WTC11 (cell line): ENCODE results near the gene ZNF672.
"Not testable (repeated sequence)": the region's sequence is repeated elsewhere in the genome, so short reads cannot be mapped to it uniquely, and the experiment has no call there.

Source experiments
- ATF6 ChIP-seq: sonication (generic); formaldehyde crosslinking; IDR thresholded peaks from 2 replicates; pipeline ENCODE4 v1.8.1; 2023; ENCODE audit warnings: mild to moderate bottlenecking, missing genetic modification reagents
- EMX1 ChIP-seq: fragments of 250-450 bp; sonication (Bioruptor Pico); IDR thresholded peaks from 2 replicates; pipeline ENCODE4 v1.8.0; 2021; ENCODE audit warnings: mild to moderate bottlenecking
- ESRRA ChIP-seq: sonication (generic); formaldehyde crosslinking; IDR thresholded peaks from 2 replicates; pipeline ENCODE4 v1.8.1; 2022; ENCODE audit warnings: mild to moderate bottlenecking, missing genetic modification reagents, borderline replicate concordance
- MAX ChIP-seq: sonication (generic); formaldehyde crosslinking; IDR thresholded peaks from 2 replicates; pipeline ENCODE4 v1.8.0; 2022; ENCODE audit warnings: mild to moderate bottlenecking, missing genetic modification reagents
- NR1H2 ChIP-seq: sonication (generic); formaldehyde crosslinking; IDR thresholded peaks from 2 replicates; pipeline ENCODE4 v1.9.0; 2021; ENCODE audit warnings: mild to moderate bottlenecking, moderate library complexity, missing genetic modification reagents
- SP1 ChIP-seq: sonication (generic); formaldehyde crosslinking; conservative IDR thresholded peaks from 2 replicates; pipeline ENCODE4 v1.8.1; 2022; ENCODE audit warnings: missing genetic modification reagents
- ZNF121 ChIP-seq: sonication (generic); formaldehyde crosslinking; IDR thresholded peaks from 2 replicates; pipeline ENCODE4 v1.8.0; 2023; ENCODE audit warnings: missing genetic modification reagents
- TF ChIP-seq, protein P1 (sequence below): fragments of 200-600 bp; IDR thresholded peaks from 2 replicates; pipeline ENCODE4 v1.8.0; 2022; ENCODE audit warnings: antibody characterized with exemption
- TF ChIP-seq, protein P2 (sequence below): sonication (generic); formaldehyde crosslinking; IDR thresholded peaks from 2 replicates; pipeline ENCODE4 v1.8.0; 2022; ENCODE audit warnings: missing genetic modification reagents
- TF ChIP-seq, protein P3 (sequence below): fragments of 250-450 bp; sonication (Bioruptor Pico); IDR thresholded peaks from 2 replicates; pipeline ENCODE4 v1.8.0; 2021; ENCODE audit warnings: mild to moderate bottlenecking

DNA sequence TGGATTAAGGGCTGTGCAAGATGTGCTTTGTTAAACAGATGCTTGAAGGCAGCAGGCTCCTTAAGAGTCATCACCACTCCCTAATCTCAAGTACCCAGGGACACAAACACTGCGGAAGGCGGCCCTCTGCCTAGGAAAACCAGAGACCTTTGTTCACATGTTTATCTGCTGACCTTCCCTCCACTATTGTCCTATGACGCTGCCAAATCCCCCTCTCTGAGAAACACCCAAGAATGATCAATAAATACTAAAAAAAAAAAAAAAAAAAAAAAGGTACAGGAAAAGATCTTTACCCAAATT is 7.4 kb upstream of the ZNF672 start:
- TF ChIP-seq, protein P1, sequence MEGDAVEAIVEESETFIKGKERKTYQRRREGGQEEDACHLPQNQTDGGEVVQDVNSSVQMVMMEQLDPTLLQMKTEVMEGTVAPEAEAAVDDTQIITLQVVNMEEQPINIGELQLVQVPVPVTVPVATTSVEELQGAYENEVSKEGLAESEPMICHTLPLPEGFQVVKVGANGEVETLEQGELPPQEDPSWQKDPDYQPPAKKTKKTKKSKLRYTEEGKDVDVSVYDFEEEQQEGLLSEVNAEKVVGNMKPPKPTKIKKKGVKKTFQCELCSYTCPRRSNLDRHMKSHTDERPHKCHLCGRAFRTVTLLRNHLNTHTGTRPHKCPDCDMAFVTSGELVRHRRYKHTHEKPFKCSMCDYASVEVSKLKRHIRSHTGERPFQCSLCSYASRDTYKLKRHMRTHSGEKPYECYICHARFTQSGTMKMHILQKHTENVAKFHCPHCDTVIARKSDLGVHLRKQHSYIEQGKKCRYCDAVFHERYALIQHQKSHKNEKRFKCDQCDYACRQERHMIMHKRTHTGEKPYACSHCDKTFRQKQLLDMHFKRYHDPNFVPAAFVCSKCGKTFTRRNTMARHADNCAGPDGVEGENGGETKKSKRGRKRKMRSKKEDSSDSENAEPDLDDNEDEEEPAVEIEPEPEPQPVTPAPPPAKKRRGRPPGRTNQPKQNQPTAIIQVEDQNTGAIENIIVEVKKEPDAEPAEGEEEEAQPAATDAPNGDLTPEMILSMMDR: not testable (repeated sequence)
- TF ChIP-seq ESRRA, NR1H2, MAX, ZNF121, ATF6, EMX1, SP1 (CRISPR knock-in tag): not testable (repeated sequence)
- TF ChIP-seq, protein P2, sequence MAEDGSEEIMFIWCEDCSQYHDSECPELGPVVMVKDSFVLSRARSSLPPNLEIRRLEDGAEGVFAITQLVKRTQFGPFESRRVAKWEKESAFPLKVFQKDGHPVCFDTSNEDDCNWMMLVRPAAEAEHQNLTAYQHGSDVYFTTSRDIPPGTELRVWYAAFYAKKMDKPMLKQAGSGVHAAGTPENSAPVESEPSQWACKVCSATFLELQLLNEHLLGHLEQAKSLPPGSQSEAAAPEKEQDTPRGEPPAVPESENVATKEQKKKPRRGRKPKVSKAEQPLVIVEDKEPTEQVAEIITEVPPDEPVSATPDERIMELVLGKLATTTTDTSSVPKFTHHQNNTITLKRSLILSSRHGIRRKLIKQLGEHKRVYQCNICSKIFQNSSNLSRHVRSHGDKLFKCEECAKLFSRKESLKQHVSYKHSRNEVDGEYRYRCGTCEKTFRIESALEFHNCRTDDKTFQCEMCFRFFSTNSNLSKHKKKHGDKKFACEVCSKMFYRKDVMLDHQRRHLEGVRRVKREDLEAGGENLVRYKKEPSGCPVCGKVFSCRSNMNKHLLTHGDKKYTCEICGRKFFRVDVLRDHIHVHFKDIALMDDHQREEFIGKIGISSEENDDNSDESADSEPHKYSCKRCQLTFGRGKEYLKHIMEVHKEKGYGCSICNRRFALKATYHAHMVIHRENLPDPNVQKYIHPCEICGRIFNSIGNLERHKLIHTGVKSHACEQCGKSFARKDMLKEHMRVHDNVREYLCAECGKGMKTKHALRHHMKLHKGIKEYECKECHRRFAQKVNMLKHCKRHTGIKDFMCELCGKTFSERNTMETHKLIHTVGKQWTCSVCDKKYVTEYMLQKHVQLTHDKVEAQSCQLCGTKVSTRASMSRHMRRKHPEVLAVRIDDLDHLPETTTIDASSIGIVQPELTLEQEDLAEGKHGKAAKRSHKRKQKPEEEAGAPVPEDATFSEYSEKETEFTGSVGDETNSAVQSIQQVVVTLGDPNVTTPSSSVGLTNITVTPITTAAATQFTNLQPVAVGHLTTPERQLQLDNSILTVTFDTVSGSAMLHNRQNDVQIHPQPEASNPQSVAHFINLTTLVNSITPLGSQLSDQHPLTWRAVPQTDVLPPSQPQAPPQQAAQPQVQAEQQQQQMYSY (CRISPR knock-in tag): not testable (repeated sequence)
- TF ChIP-seq, protein P3, sequence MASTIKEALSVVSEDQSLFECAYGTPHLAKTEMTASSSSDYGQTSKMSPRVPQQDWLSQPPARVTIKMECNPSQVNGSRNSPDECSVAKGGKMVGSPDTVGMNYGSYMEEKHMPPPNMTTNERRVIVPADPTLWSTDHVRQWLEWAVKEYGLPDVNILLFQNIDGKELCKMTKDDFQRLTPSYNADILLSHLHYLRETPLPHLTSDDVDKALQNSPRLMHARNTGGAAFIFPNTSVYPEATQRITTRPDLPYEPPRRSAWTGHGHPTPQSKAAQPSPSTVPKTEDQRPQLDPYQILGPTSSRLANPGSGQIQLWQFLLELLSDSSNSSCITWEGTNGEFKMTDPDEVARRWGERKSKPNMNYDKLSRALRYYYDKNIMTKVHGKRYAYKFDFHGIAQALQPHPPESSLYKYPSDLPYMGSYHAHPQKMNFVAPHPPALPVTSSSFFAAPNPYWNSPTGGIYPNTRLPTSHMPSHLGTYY (CRISPR knock-in tag): not testable (repeated sequence)
